IMR-90 (cell line): ENCODE measurements around the gene ADAMTS17. TPM values are rescaled to one million over a fixed set of nuclear protein-coding genes. Genes with fewer than 3 reads are reported as not detected.

Experiments used
- ATAC-seq: fragments of 200-7000 bp; cut with Tn5 transposase; 2 replicates; pipeline ENCODE4 v1.9.1; 2020; ENCODE audit warnings: low read depth, mild to moderate bottlenecking, moderate library complexity
- BruUV-seq: library from RNA; stranded (reverse); fragments of 400-500 nt; replicated peaks from 2 replicates; lab custom pipeline; 2021; lab: Mats Ljungman, UMichigan
- CTCF ChIA-PET: fragments of 300-600 bp; formaldehyde crosslinking; extraction: SDS; loops from one replicate; lab custom pipeline; 2021; ENCODE audit warnings: antibody characterized with exemption; lab: Yijun Ruan, JAX
- POLR2A ChIA-PET: fragments of 300-600 bp; sonication (Branson Sonifier 250); formaldehyde crosslinking; loops from one replicate; lab custom pipeline; 2022; ENCODE audit warnings: antibody characterized with exemption; ENCODE audit not compliant: unreplicated experiment; lab: Charles Lee
- DNase-seq: peaks from one replicate; pipeline ENCODE4 v3.0.0; 2013
- H2AFZ ChIP-seq: replicated peaks from 2 replicates; pipeline ENCODE3; 2013; ENCODE audit warnings: low read length, mild to moderate bottlenecking; ENCODE audit not compliant: poor library complexity
- H2AK5ac ChIP-seq: 2 replicates; pipeline ENCODE4 v1.6.1; 2013; ENCODE audit warnings: low read depth, low read length, inconsistent platforms
- H2AK9ac ChIP-seq: replicated peaks from 2 replicates; pipeline ENCODE3; 2013; ENCODE audit warnings: mild to moderate bottlenecking, low read depth, low read length, moderate library complexity; ENCODE audit not compliant: poor library complexity
- H2BK120ac ChIP-seq: 2 replicates; pipeline ENCODE4 v1.6.1; 2013; ENCODE audit warnings: low read depth, low read length, inconsistent platforms
- H2BK15ac ChIP-seq: 3 replicates; pipeline ENCODE4 v1.6.1; 2013; ENCODE audit warnings: low read depth, low read length, inconsistent platforms
- H2BK20ac ChIP-seq: 2 replicates; pipeline ENCODE4 v1.6.1; 2013; ENCODE audit warnings: low read depth, mild to moderate bottlenecking, inconsistent platforms, low read length, moderate library complexity
- H2BK5ac ChIP-seq: 2 replicates; pipeline ENCODE4 v1.6.1; 2013; ENCODE audit warnings: mild to moderate bottlenecking, low read depth, low read length, inconsistent platforms; ENCODE audit not compliant: poor library complexity, severe bottlenecking
- H3K14ac ChIP-seq: replicated peaks from 2 replicates; pipeline ENCODE4 v1.6.1; 2013; ENCODE audit warnings: low read depth, low read length, inconsistent platforms
- H3K18ac ChIP-seq: 2 replicates; pipeline ENCODE4 v1.6.1; 2013; ENCODE audit warnings: low read depth, low read length, control low read depth
- H3K23ac ChIP-seq: 2 replicates; pipeline ENCODE4 v1.6.1; 2013; ENCODE audit warnings: low read depth, low read length, inconsistent platforms
- H3K27ac ChIP-seq: 2 replicates; pipeline ENCODE4 v1.5.1; 2013; ENCODE audit warnings: mild to moderate bottlenecking, control low read depth, low read length; ENCODE audit not compliant: insufficient read depth
- H3K27me3 ChIP-seq: 2 replicates; pipeline ENCODE4 v1.6.1; 2013; ENCODE audit warnings: low read length; ENCODE audit not compliant: control insufficient read depth, insufficient read depth
- H3K36me3 ChIP-seq: 2 replicates; pipeline ENCODE4 v1.6.1; 2013; ENCODE audit warnings: low read length, mixed read lengths; ENCODE audit not compliant: control insufficient read depth, insufficient read depth
- H3K4ac ChIP-seq: 2 replicates; pipeline ENCODE4 v1.6.1; 2013; ENCODE audit warnings: low read depth, low read length, inconsistent platforms
- H3K4me1 ChIP-seq: 2 replicates; pipeline ENCODE4 v1.6.1; 2013; ENCODE audit warnings: low read length, mixed read lengths; ENCODE audit not compliant: control insufficient read depth, insufficient read depth
- H3K4me2 ChIP-seq: 2 replicates; pipeline ENCODE4 v1.6.1; 2013; ENCODE audit warnings: low read depth, mild to moderate bottlenecking, control low read depth, low read length, moderate library complexity
- H3K4me3 ChIP-seq: 2 replicates; pipeline ENCODE4 v1.5.1; 2013; ENCODE audit warnings: low read depth, mild to moderate bottlenecking, control low read depth, low read length, moderate library complexity; ENCODE audit not compliant: insufficient read depth
- H3K56ac ChIP-seq: 2 replicates; pipeline ENCODE4 v1.6.1; 2013; ENCODE audit warnings: low read length, inconsistent platforms; ENCODE audit not compliant: insufficient read depth; ENCODE audit errors: extremely low read depth
- H3K79me1 ChIP-seq, 2 experiments: 2 replicates each; pipeline ENCODE4 v1.6.1; 2013; ENCODE audit warnings: low read length in 2 of 2, inconsistent platforms in 1 of 2, low read depth in 1 of 2
- H3K9ac ChIP-seq: 2 replicates; pipeline ENCODE4 v1.6.1; 2013; ENCODE audit warnings: low read depth, low read length, control low read depth
- H3K9me1 ChIP-seq: 2 replicates; pipeline ENCODE4 v1.6.1; 2013; ENCODE audit warnings: low read length, inconsistent platforms; ENCODE audit not compliant: insufficient read depth
- H3K9me3 ChIP-seq: 2 replicates; pipeline ENCODE4 v1.6.1; 2013; ENCODE audit warnings: low read length; ENCODE audit not compliant: control insufficient read depth, insufficient read depth
- H4K20me1 ChIP-seq: 2 replicates; pipeline ENCODE4 v1.6.1; 2013; ENCODE audit warnings: low read length, inconsistent platforms; ENCODE audit not compliant: insufficient read depth
- H4K5ac ChIP-seq: 2 replicates; pipeline ENCODE4 v1.6.1; 2013; ENCODE audit warnings: mild to moderate bottlenecking, low read depth, low read length, control low read depth
- H4K8ac ChIP-seq, 2 experiments: 2 replicates each; pipeline ENCODE4 v1.6.1; 2013; ENCODE audit warnings: low read depth in 2 of 2, low read length in 2 of 2, control low read depth in 1 of 2, inconsistent platforms in 1 of 2
- H4K91ac ChIP-seq: 2 replicates; pipeline ENCODE4 v1.6.1; 2013; ENCODE audit warnings: low read depth, low read length, inconsistent platforms; ENCODE audit not compliant: insufficient read depth
- NFE2L2 ChIP-seq: fragments of 150-350 bp; IDR thresholded peaks from 2 replicates; pipeline ENCODE4 v1.6.1; 2016; ENCODE audit warnings: low read depth, mild to moderate bottlenecking, low read length
- WGBS, 2 experiments: methylation state at CpG; one replicate each; pipeline versions ENCODE4 v1.1.5 to v1.1.7; 2013; ENCODE audit warnings: missing lambda C conversion rate in 2 of 2; ENCODE audit not compliant: insufficient read length in 1 of 2; ENCODE audit errors: extremely low coverage in 2 of 2; 5-methylcytosine and 5-hydroxymethylcytosine counted together
- dilution Hi-C: fragments of 300-500 bp; cut with HindIII; formaldehyde crosslinking; loops from one replicate; pipeline ENCODE4 v1.14.3; 2018; ENCODE audit warnings: low sequenced_read_pairs; ENCODE audit not compliant: unreplicated experiment
- in situ Hi-C: fragments of 300-500 bp; cut with MboI; formaldehyde crosslinking; loops from 3 replicates; pipeline ENCODE4 v1.14.3; 2019; ENCODE audit warnings: low sequenced_read_pairs, inconsistent platforms, mixed read lengths
- intact Hi-C: fragments of 100-400 bp; cut with micrococcal nuclease; formaldehyde crosslinking; loops from 2 replicates; pipeline ENCODE4 v1.10.0; 2022
- polyA plus RNA-seq, 3 experiments: library from polyadenylated mRNA; depleted of rRNA; stranded (reverse); fragments of >200 nt; gene quantifications; 2 replicates each; pipeline ENCODE4 v1.2.3, GENCODE V29; 2012; ENCODE audit warnings: low replicate concordance in 1 of 3
- total RNA-seq: library from RNA; depleted of rRNA; stranded (reverse); fragments of >200 nt; gene quantifications from 2 replicates; pipeline ENCODE4 v1.2.3, GENCODE V29; 2012

The ADAMTS17 gene
- total and polyA plus RNA-seq, 2 of the 4 experiments (the other 2 are of a cell fraction), result 0.03 TPM; not detected in 1

GRCh38 chr15:100259266-100259665 is 82.5 kb downstream of the ADAMTS17 start:
- CTCF ChIA-PET, result no interaction called here
- H3K4me1 ChIP-seq, result no peaks in the 10 kb centered on the region
- in situ Hi-C loops, result no loop called here
- no TSS peak for BruUV-seq
- H4K20me1 ChIP-seq, result no peaks in the 10 kb centered on the region
- H3K14ac ChIP-seq, result no peak overlapping the region
- dilution Hi-C loops, result no loop called here
- no peaks in the 10 kb centered on the region for H3K9me1 ChIP-seq
- no peak overlapping the region for H3K56ac ChIP-seq
- intact Hi-C loops, result no loop called here
- no peak overlapping the region for H4K8ac ChIP-seq
- H2BK120ac ChIP-seq, result no peak overlapping the region
- H4K5ac ChIP-seq, result no peak overlapping the region
- no peak overlapping the region for H3K9ac ChIP-seq
- POLR2A ChIA-PET, result no interaction called here
- H3K23ac ChIP-seq, result no peak overlapping the region
- no peak for ATAC-seq
- no peak overlapping the region for H3K4me3 ChIP-seq
- no peak overlapping the region for H2AK5ac ChIP-seq
- no peak overlapping the region for H3K4ac ChIP-seq
- no peak overlapping the region for H4K91ac ChIP-seq
- no peak overlapping the region for H2BK5ac ChIP-seq
- no peaks in the 10 kb centered on the region for H3K36me3 ChIP-seq
- H3K18ac ChIP-seq, result no peak overlapping the region
- no peak for TF ChIP-seq NFE2L2
- no peaks in the 10 kb centered on the region for H3K79me1 ChIP-seq
- H3K9me3 ChIP-seq, result peaks cover 45% of the 10 kb centered on the region
- H3K27me3 ChIP-seq, result no peaks in the 10 kb centered on the region
- H3K4me2 ChIP-seq, result no peak overlapping the region
- H2AK9ac ChIP-seq, result no peak overlapping the region
- WGBS, 2 experiments, result 35% methylated on average over 5 of the region's 7 CpGs; no CpG with 5 or more reads in 1 of the 2 experiments
- H2AFZ ChIP-seq, result no peak overlapping the region
- no peak overlapping the region for H2BK15ac ChIP-seq
- H3K27ac ChIP-seq, result no peak overlapping the region
- no peak overlapping the region for H2BK20ac ChIP-seq
- DNase-seq, result no peak
